ENCODE measurements around the gene WDR36.

Gene WDR36

GRCh38 chr5:111092062-111092853 lies at the start of gene WDR36:
Gene WDR36, plus strand, starts transcription at chr5:111092348. Its CDS starts 109 bp downstream, at chr5:111092457.
- peak; percentile 53 for DNase-seq (ENCODE audit: low spot score)

- no peak for DNase-seq (ENCODE audit: low spot score)
These were observed 48.2 kb upstream of the WDR36 start for GRCh38 chr5:111043712-111044506.

DNA sequence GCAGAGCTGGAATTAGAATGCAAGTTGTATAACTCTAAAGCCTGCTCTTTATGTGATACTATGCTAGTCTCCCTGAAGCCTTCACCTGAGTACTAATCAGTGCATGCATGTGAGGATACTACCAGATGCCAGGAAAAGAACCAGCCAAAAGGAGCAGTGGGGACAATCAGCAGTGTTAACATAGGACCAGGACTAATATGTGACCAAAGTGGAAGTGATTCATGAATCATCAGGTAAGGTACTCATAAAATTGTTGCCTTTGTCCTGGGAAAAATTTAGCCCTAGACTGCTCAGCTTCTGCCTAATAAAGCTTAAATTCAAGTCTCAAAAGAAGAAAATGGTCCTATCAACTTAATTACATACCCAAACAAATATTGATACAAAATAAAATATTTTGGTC lies 34.1 kb upstream of the WDR36 start:
- DNase-seq (ENCODE audit: low spot score): no peak

- DNase-seq (ENCODE audit: low spot score): no peak
These were observed 32.0 kb upstream of the WDR36 start for GRCh38 chr5:111060169-111060568.

- no peak for DNase-seq (ENCODE audit: low spot score)
These were observed 30.5 kb upstream of the WDR36 start for GRCh38 chr5:111061618-111062017.

DNA sequence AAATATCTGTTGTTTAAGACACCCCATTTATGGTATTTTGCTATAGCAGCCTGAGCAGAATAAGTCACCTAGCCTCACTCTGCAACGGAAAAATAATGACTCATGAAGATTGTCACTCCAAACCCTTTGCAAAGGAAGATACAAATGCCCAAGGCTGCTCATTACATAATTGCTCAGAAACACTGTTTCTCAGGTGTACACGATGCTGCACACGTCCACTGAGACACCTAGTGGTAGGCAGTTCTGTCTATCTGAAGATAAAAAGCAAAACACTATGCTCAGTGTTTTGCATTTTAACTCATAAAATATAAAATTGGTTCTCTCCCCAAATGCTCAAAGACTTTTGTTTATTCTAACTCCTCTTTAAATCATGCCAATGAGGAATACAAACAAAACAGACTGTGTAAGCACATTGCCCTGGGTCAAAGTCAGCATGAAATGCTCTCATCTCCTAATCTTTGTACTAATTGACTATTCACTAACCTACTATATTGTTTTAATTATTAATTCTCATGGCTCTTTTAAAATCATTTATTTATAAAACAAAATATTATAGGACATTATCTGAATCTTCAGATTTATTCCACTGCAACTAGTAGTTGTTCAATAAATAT lies 28.3 kb upstream of the WDR36 start:
- no peak for DNase-seq (ENCODE audit: low spot score)

GRCh38 chr5:111066261-111066938 lies 25.7 kb upstream of the WDR36 start:
- DNase-seq (ENCODE audit: low spot score): no peak

- no peak for DNase-seq (ENCODE audit: low spot score)
These were observed 23.9 kb upstream of the WDR36 start for GRCh38 chr5:111068213-111068612.

DNA sequence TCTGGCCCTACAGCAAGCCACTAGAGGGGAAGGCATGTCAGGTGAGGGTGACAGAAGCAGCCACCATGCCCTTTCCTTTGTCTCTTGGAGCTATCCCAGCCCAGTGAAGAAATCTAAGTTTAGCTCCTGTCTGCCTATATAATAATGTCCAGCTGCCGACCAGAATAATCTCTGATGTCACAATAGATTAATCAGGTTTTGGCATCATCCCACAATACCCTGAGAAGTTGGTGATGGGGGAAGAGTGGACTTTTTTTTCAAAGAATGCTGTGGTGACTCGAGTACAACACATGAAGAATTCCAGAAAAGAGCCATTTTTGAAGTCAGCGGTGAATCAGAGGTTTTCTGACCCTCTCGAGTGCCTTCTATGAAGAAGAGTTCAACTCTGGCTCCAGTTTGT lies 22.3 kb upstream of the WDR36 start:
- no peak for DNase-seq (ENCODE audit: low spot score)

DNA sequence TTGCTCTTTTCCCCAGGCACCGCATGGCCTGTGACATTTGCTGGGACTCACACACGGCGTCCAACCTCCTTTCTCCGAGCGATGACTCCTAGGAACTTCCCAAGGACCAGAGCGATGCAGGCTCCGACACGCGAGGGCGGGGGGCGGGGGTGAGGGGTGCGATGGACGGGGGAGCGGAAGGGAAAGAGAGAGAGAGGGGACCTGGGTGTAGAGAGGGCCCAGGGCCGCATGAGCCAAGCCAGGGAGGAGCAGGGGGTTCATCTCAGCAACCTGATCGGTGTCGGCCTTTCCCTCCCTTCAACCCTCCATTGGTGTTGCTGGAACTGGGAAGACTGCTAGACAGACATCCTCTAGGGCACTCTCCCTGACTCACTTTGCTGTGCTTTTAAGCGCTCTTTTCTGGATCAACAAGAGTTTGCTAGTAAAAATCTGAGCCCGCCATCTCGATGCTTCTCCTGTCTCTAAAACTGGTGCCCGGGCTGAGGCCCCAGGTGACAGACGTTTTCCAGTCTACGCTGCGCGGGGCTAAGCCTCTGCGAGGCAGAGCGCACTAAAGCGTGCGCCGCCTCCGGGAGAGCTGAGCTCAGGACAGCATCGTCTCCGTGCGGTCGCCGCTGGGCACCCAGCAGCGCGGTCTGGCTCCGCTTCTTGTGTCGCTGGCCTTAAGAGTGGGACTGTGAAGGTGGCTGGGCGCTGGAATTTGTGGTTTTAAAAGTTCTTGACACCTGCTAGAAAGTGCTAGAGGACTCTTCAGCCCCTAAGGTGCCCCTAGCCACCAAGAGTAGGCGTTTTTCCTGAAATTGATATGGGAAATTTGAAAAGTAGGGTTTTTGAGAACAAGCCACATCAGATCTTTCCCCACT lies 21.6 kb upstream of the WDR36 start:
- DNase-seq (ENCODE audit: low spot score): no peak

GRCh38 chr5:111071413-111071812 lies 20.7 kb upstream of the WDR36 start, which contains the start of gene TSLP:
Gene TSLP, plus strand, starts transcription at chr5:111071713. Its CDS starts 178 bp downstream, at chr5:111071891.
- no peak for DNase-seq (ENCODE audit: low spot score)

DNA sequence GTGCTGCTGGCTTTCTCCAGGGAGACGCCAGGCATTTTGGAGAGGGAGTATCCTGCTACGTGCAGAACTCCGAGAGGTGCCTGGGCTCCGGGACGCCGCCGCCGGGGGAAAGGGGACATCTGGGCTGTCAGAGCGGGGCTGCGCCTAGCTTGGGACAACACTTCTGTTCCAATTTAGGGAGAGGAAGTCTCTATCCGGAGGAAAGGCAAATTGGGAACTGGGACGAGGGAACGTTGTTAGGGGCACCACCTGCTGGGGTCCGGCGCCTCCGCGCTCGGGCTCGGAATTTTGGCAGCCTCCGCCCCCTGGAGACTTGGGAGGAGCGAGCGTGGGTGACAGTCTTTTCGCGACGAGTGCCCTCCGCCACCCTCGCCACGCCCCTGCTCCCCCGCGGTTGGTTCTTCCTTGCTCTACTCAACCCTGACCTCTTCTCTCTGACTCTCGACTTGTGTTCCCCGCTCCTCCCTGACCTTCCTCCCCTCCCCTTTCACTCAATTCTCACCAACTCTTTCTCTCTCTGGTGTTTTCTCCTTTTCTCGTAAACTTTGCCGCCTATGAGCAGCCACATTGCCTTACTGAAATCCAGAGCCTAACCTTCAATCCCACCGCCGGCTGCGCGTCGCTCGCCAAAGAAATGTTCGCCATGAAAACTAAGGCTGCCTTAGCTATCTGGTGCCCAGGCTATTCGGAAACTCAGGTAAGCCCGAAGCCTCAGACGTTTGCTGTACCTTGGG lies 19.0 kb upstream of the WDR36 start:
- DNase-seq (ENCODE audit: low spot score): no peak

GRCh38 chr5:111074244-111074643 lies 17.9 kb upstream of the WDR36 start:
- no peak for DNase-seq (ENCODE audit: low spot score)

GRCh38 chr5:111075520-111075919 lies 16.6 kb upstream of the WDR36 start:
- no peak for DNase-seq (ENCODE audit: low spot score)

GRCh38 chr5:111076091-111076490 lies 16.1 kb upstream of the WDR36 start:
- DNase-seq (ENCODE audit: low spot score): no peak

DNA sequence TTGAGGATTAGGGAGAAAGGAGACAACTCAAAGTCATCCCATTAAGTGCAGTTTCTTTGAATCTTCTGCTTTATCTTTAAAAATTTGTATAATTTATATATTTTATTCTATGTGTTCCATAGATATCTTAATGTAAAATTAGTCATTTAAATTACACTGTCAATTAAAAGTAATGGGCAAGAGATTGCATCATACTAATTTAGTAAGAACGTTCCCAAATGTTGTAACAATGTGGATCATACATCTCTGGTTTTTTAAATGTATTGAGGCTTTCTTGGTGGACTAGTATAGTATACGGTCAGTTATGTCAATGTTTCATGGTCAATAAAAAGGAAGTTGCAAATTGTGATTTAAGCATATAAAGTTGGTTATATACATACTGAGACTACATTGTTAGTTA lies 14.5 kb upstream of the WDR36 start:
- DNase-seq (ENCODE audit: low spot score): no peak

GRCh38 chr5:111079846-111080245 lies 12.3 kb upstream of the WDR36 start:
- DNase-seq (ENCODE audit: low spot score): no peak

DNA sequence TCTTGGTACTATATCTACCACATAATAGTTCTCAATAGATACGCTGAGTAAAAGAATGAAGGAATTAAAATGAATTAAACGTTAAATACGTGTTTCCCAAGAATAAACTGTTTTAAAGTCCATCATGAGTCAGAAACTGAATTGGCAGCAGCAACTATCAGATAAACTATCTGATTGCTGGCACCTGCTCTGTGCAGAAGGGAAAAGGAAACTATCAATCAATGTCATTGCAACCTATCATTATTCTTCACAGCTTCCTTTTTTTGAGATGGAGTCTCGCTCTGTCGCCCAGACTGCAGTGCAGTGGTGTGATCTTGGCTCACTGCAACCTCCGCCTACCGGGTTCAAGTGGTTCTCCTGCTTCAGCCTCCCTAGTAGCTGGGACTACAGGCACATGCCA lies 8.8 kb upstream of the WDR36 start:
- no peak for DNase-seq (ENCODE audit: low spot score)

- DNase-seq (ENCODE audit: low spot score): no peak
These were observed 3.8 kb downstream of the WDR36 start for GRCh38 chr5:111095982-111096381.

DNA sequence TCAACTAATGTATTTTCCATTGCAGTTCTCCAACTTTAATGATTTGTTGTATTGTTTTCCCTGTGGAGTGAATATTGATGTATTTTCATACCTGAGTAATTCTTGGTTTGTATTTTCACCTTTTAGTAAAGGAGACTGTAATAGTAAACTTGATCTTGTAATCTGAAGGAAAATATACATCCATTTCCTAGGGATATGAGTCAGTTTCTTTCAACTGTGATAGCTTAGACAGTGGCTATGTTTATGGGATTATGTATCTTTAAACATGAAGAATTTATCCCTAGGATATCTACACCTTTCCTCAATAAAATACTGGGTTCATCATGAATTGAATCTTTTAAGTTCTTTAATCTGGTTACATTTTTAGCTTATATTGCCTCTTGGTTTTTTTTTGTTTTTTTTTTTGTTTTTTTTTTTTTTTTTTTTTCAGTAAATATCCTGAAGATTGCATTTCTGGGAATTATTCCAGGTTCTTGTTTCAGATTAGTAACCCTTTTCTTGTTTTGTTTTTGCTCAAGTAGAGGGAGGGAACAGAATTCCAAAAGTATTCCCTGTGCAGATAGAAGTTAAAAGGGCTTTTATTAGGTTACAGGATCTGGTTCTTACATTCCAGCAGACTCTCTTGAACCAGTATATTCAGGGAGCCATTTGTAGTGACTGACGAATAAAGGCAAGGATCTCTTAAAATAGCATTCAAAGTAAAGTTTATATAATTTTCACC lies 7.1 kb downstream of the WDR36 start:
- DNase-seq (ENCODE audit: low spot score): no peak

Measured in COLO829 (cell line).